OCI-LY1 (cell line): Measurements from ENCODE around the gene FAM228A.

Source experiments
- H2AFZ ChIP-seq: fragments of 200-600 bp; sonication (generic), shearing (Covaris generic); 2 replicates; pipeline ENCODE4 v1.6.0; 2014; ENCODE audit warnings: antibody characterized with exemption, mild to moderate bottlenecking, low read length
- H3F3A ChIP-seq: fragments of 200-600 bp; sonication (generic), shearing (Covaris generic); 2 replicates; pipeline ENCODE4 v1.6.0; 2014; ENCODE audit warnings: mild to moderate bottlenecking, antibody characterized with exemption, low read length, moderate library complexity; ENCODE audit not compliant: insufficient read depth
- H3K27ac ChIP-seq: fragments of 200-600 bp; sonication (generic); 2 replicates; pipeline ENCODE4 v1.5.1; 2014; ENCODE audit warnings: low read length, mixed run types, mild to moderate bottlenecking, low read depth; ENCODE audit not compliant: poor library complexity, severe bottlenecking
- H3K27me3 ChIP-seq: fragments of 200-600 bp; sonication (generic); 2 replicates; pipeline ENCODE4 v1.6.0; 2014; ENCODE audit warnings: antibody characterized with exemption, mild to moderate bottlenecking, low read length, moderate library complexity; ENCODE audit not compliant: insufficient read depth
- H3K36me3 ChIP-seq: fragments of 200-600 bp; sonication (generic); 2 replicates; pipeline ENCODE4 v1.6.1; 2014; ENCODE audit warnings: mild to moderate bottlenecking, antibody characterized with exemption, low read length, moderate library complexity, mixed read lengths; ENCODE audit not compliant: insufficient read depth
- H3K4me1 ChIP-seq: fragments of 200-600 bp; sonication (generic); 2 replicates; pipeline ENCODE4 v1.5.1; 2014; ENCODE audit warnings: mild to moderate bottlenecking, low read length, moderate library complexity; ENCODE audit not compliant: insufficient read depth, severe bottlenecking
- H3K4me2 ChIP-seq: fragments of 200-600 bp; sonication (generic), shearing (Covaris generic); 2 replicates; pipeline ENCODE4 v1.6.1; 2014; ENCODE audit warnings: low read length
- H3K4me3 ChIP-seq: fragments of 200-600 bp; sonication (generic); 2 replicates; pipeline ENCODE4 v1.5.1; 2014; ENCODE audit warnings: low read length, low read depth, mild to moderate bottlenecking, mixed read lengths; ENCODE audit not compliant: poor library complexity, severe bottlenecking
- H3K79me2 ChIP-seq: fragments of 200-600 bp; shearing (Covaris generic); 2 replicates; pipeline ENCODE4 v1.6.1; 2016; ENCODE audit warnings: mixed run types, low read length, mixed read lengths; ENCODE audit not compliant: insufficient read depth
- H3K9ac ChIP-seq: fragments of 200-600 bp; sonication (generic), shearing (Covaris generic); 2 replicates; pipeline ENCODE4 v1.6.1; 2014; ENCODE audit warnings: mild to moderate bottlenecking, low read length, mixed read lengths
- H3K9me2 ChIP-seq: fragments of 200-600 bp; sonication (generic), shearing (Covaris generic); 2 replicates; pipeline ENCODE4 v1.6.1; 2014; ENCODE audit warnings: low read depth, mild to moderate bottlenecking, low read length, mixed read lengths
- H3K9me3 ChIP-seq: fragments of 200-600 bp; shearing (Covaris generic); 2 replicates; pipeline ENCODE4 v1.6.1; 2014; ENCODE audit warnings: low read length, mixed read lengths
- H4K20me1 ChIP-seq: fragments of 200-600 bp; sonication (generic), shearing (Covaris generic); 2 replicates; pipeline ENCODE4 v1.6.0; 2016; ENCODE audit warnings: mild to moderate bottlenecking, low read length; ENCODE audit not compliant: insufficient read depth
- CTCF ChIP-seq: fragments of 200-600 bp; sonication (generic), shearing (Covaris generic); IDR thresholded peaks from 2 replicates; pipeline ENCODE4 v1.5.1; 2017; ENCODE audit warnings: mild to moderate bottlenecking, antibody characterized with exemption, low read length, moderate library complexity, mixed read lengths
- EZH2 ChIP-seq: fragments of 200-600 bp; sonication (generic), shearing (Covaris generic); IDR thresholded peaks from 2 replicates; pipeline ENCODE4 v1.8.0; 2017; ENCODE audit warnings: borderline replicate concordance, mixed run types, mild to moderate bottlenecking, antibody characterized with exemption, low read length, moderate library complexity, mixed read lengths

FAM228A gene

GRCh38 chr2:24164416-24164973 is 10.4 kb upstream of the FAM228A start:
- Histone ChIP-seq H3K27me3 (no peaks in the 10 kb centered on the region), H3K9me2 (no peaks in the 10 kb centered on the region), H3K9ac (no peak overlapping the region; the same call in 1 of the 2 replicates), H3F3A (no peaks in the 10 kb centered on the region), H3K27ac (no peak overlapping the region), H2AFZ (no peak overlapping the region), H3K4me1 (no peaks in the 10 kb centered on the region), H3K36me3 (no peaks in the 10 kb centered on the region), H3K79me2 (no peaks in the 10 kb centered on the region), H3K4me2 (peak overlapping the region; percentile 1; the same call in 1 of the 2 replicates), H3K9me3 (0 out of 2 replicates have a peak, but pooled peaks cover 4% of the 10 kb centered on the region), H4K20me1 (no peaks in the 10 kb centered on the region), H3K4me3 (no peak overlapping the region)
- TF ChIP-seq EZH2 (no peak), CTCF (peak; percentile 99)

- H3K27ac ChIP-seq: no peak overlapping the region
- H3K9me2 ChIP-seq: no peaks in the 10 kb centered on the region
- no peak overlapping the region for H3K9ac ChIP-seq
- no peaks in the 10 kb centered on the region for H3K36me3 ChIP-seq
- no peaks in the 10 kb centered on the region for H4K20me1 ChIP-seq
- no peaks in the 10 kb centered on the region for H3K4me1 ChIP-seq
- TF ChIP-seq CTCF: no peak
- no peak for TF ChIP-seq EZH2
- no peak overlapping the region for H3K4me3 ChIP-seq
- no peaks in the 10 kb centered on the region for H3K9me3 ChIP-seq
- H3K27me3 ChIP-seq: no peaks in the 10 kb centered on the region
- H3K79me2 ChIP-seq: no peaks in the 10 kb centered on the region
- no peak overlapping the region for H3K4me2 ChIP-seq
- no peak overlapping the region for H2AFZ ChIP-seq
- H3F3A ChIP-seq: no peaks in the 10 kb centered on the region
These were observed 5.8 kb upstream of the FAM228A start for GRCh38 chr2:24169023-24169422.

- Histone ChIP-seq H3K9ac (no peak overlapping the region), H4K20me1 (no peaks in the 10 kb centered on the region), H2AFZ (no peak overlapping the region), H3F3A (no peaks in the 10 kb centered on the region), H3K36me3 (no peaks in the 10 kb centered on the region), H3K4me1 (no peaks in the 10 kb centered on the region), H3K9me2 (no peaks in the 10 kb centered on the region), H3K4me2 (no peak overlapping the region), H3K4me3 (no peak overlapping the region), H3K79me2 (no peaks in the 10 kb centered on the region), H3K27me3 (no peaks in the 10 kb centered on the region), H3K9me3 (no peaks in the 10 kb centered on the region), H3K27ac (no peak overlapping the region)
- TF ChIP-seq EZH2 (no peak), CTCF (no peak)
These were observed 856 bp downstream of the FAM228A start for GRCh38 chr2:24175631-24176187.
